ENCODE measurements around the gene HS3ST1.

Gene HS3ST1

GRCh38 chr4:11435557-11435956, 6.9 kb upstream of the HS3ST1 start:
- TF ChIP-seq, protein P1, sequence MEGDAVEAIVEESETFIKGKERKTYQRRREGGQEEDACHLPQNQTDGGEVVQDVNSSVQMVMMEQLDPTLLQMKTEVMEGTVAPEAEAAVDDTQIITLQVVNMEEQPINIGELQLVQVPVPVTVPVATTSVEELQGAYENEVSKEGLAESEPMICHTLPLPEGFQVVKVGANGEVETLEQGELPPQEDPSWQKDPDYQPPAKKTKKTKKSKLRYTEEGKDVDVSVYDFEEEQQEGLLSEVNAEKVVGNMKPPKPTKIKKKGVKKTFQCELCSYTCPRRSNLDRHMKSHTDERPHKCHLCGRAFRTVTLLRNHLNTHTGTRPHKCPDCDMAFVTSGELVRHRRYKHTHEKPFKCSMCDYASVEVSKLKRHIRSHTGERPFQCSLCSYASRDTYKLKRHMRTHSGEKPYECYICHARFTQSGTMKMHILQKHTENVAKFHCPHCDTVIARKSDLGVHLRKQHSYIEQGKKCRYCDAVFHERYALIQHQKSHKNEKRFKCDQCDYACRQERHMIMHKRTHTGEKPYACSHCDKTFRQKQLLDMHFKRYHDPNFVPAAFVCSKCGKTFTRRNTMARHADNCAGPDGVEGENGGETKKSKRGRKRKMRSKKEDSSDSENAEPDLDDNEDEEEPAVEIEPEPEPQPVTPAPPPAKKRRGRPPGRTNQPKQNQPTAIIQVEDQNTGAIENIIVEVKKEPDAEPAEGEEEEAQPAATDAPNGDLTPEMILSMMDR (IDR thresholded peaks at IDR 0.05), result no peak

DNA sequence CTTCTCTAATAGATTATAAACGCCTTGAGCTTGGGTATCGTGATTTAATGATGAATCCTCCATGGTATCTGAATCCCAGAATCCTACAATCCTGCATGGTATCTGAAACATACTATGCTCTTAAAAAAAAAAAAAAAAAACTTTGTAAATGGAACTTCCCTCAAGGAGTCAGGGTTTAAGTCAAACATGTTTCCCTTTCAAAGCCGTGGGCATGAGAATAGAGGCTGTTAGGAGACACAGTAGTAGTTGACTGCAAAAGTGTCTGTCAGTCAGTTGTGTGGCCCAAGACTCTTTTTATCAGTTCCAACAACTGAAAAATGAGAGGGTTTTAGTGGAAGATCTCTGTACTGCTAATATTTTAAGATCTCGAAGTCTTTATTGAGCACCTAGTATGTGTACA, 2.4 kb upstream of the HS3ST1 start:
- Histone ChIP-seq H3K27ac (no peak overlapping the region), H3K27me3 (no peaks in the 10 kb centered on the region), H3K4me1 (peaks cover 7 to 33% (median 22%) of the 10 kb centered on the region in 4 donors), H3K4me3 (no peak overlapping the region), H3K9me3 (no peaks in the 10 kb centered on the region), H3K36me3 (no peaks in the 10 kb centered on the region)
- intact Hi-C loops (cut with DNase I; ENCODE audit: low total_unique reads), result no loop called here
- TF ChIP-seq, protein P1 (IDR thresholded peaks at IDR 0.05), result no peak
- no peak for DNase-seq

More at GRCh38 chr4:11435557-11435956, 6.9 kb upstream of the HS3ST1 start:
- Histone ChIP-seq H3K9me3 (no peaks in the 10 kb centered on the region), H3K27ac (no peak overlapping the region), H3K27me3 (no peaks in the 10 kb centered on the region), H3K36me3 (no peaks in the 10 kb centered on the region), H3K4me1 (no peaks in the 10 kb centered on the region), H3K4me3 (no peak overlapping the region)
- no peak for DNase-seq
- intact Hi-C loops (cut with DNase I; ENCODE audit: low total_unique reads), result no loop called here

GRCh38 chr4:11430536-11430935, 1.8 kb upstream of the HS3ST1 start:
- H3K27ac ChIP-seq, result no peak overlapping the region
- DNase-seq, result no peak
- H3K4me3 ChIP-seq, result no peak overlapping the region
- TF ChIP-seq, protein P1 (IDR thresholded peaks at IDR 0.05), result no peak
- intact Hi-C loops (cut with DNase I; ENCODE audit: low total_unique reads), result no loop called here
- peaks cover 7 to 33% (median 22%) of the 10 kb centered on the region in 4 donors for H3K4me1 ChIP-seq
- H3K9me3 ChIP-seq, result no peaks in the 10 kb centered on the region
- no peaks in the 10 kb centered on the region for H3K27me3 ChIP-seq
- H3K36me3 ChIP-seq, result no peaks in the 10 kb centered on the region

- Histone ChIP-seq H3K27me3 (no peaks in the 10 kb centered on the region), H3K27ac (no peak overlapping the region), H3K4me1 (peaks cover 7 to 33% (median 22%) of the 10 kb centered on the region in 4 donors), H3K36me3 (no peaks in the 10 kb centered on the region), H3K4me3 (peak overlapping the region; percentile 53 to 55), H3K9me3 (no peaks in the 10 kb centered on the region)
- intact Hi-C loops (cut with DNase I; ENCODE audit: low total_unique reads), result loop anchor here (10.0 kb wide), 1 partner anchor 845 kb away; no protein-coding TSS in a partner anchor
- no peak for DNase-seq
- TF ChIP-seq, protein P1 (IDR thresholded peaks at IDR 0.05), result no peak
Observed at GRCh38 chr4:11429699-11430045, 978 bp upstream of the HS3ST1 start.

DNA sequence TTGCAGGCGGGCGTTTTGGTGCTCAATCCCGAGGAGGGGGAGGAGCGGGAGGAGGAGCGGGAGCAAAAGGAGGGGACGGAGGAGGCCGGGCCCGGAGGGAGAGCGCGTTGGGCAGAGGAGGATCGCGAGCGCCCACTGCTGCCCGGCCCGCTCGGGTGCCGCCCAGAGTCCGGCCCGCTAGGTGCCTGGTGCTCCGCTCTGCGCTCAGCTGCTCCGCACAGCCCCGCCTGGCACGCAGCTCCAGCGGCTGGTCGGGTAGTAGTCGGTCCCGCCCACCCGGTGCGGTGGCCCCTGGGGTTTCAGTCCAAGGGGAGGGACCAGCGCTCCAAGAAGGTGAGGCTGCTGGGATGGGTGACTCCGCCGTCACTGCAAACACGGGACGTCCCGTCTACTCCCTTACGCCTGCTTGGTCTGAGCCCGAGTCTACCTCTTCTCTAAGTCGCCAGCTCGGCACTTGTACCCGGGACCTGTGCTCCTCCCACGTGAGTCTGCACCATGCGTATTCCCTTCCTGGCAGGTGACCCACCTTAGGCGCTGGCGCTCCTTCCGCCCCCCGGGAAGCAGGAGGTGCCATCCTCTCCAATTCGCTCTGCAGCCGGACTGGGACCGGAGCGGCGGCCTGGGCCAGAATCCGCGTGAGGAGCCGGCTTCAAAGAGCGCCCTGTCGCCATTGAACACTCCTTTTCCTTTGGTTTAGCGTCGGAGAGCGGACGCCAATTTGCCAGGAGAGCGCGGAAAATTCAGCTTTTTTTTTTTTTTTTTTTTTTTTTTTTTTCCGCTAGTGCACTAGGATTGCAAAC, 405 bp upstream of the HS3ST1 start:
- Histone ChIP-seq H3K27me3 (no peaks in the 10 kb centered on the region), H3K4me3 (peak overlapping the region; percentile 53 to 55), H3K27ac (no peak overlapping the region), H3K9me3 (no peaks in the 10 kb centered on the region), H3K36me3 (no peaks in the 10 kb centered on the region), H3K4me1 (peaks cover 7 to 33% (median 22%) of the 10 kb centered on the region in 4 donors)
- DNase-seq, result peak; percentile 82 to 84
- TF ChIP-seq, protein P1 (IDR thresholded peaks at IDR 0.05), result peak; percentile 61 to 66
- intact Hi-C loops (cut with DNase I; ENCODE audit: low total_unique reads), result loop anchor here (10.0 kb wide), 1 partner anchor 844 kb away; no protein-coding TSS in a partner anchor

All from tibial artery (tissue), 4 donors.